ENCODE measurements around the gene WDPCP.
A peak's percentile ranks its signal among the peaks of the same experiment; 100 is the strongest.

WDPCP gene

GRCh38 chr2:63225964-63226686 is 362.2 kb downstream of the WDPCP start:
- H3K4me3 ChIP-seq: no peak overlapping the region
- no peaks in the 10 kb centered on the region for H4K20me1 ChIP-seq
- no peaks in the 10 kb centered on the region for H3K36me3 ChIP-seq
- no peak for TF ChIP-seq Cebpa-rat (IDR thresholded peaks at IDR 0.05)
- H3K27me3 ChIP-seq: no peaks in the 10 kb centered on the region
- H3K4me2 ChIP-seq: no peak overlapping the region
- H3K9ac ChIP-seq: no peak overlapping the region
- H3K4me1 ChIP-seq: no peaks in the 10 kb centered on the region
- no peaks in the 10 kb centered on the region for H3K9me3 ChIP-seq
- H3K27ac ChIP-seq: no peak overlapping the region

- Histone ChIP-seq H3K27me3 (no peaks in the 10 kb centered on the region), H4K20me1 (no peaks in the 10 kb centered on the region), H3K36me3 (no peaks in the 10 kb centered on the region), H3K27ac (0 out of 2 replicates have a peak overlapping the region, but pooled peaks have one; percentile 5), H3K9me3 (no peaks in the 10 kb centered on the region), H3K4me1 (peaks cover 17% of the 10 kb centered on the region), H3K4me2 (peak overlapping the region; percentile 50), H3K9ac (no peak overlapping the region), H3K4me3 (no peak overlapping the region)
- no peak for TF ChIP-seq Cebpa-rat (IDR thresholded peaks at IDR 0.05)
Measured at GRCh38 chr2:63218800-63219526, 369.3 kb downstream of the WDPCP start.

GRCh38 chr2:63195310-63195709 is 393.0 kb downstream of the WDPCP start:
- no peaks in the 10 kb centered on the region for H3K4me1 ChIP-seq
- H3K4me2 ChIP-seq: no peak overlapping the region
- no peak overlapping the region for H3K27ac ChIP-seq
- no peaks in the 10 kb centered on the region for H3K36me3 ChIP-seq
- H4K20me1 ChIP-seq: no peaks in the 10 kb centered on the region
- H3K27me3 ChIP-seq: no peaks in the 10 kb centered on the region
- H3K9me3 ChIP-seq: peaks cover 4% of the 10 kb centered on the region
- no peak for TF ChIP-seq Cebpa-rat (IDR thresholded peaks at IDR 0.05)
- no peak overlapping the region for H3K9ac ChIP-seq
- no peak overlapping the region for H3K4me3 ChIP-seq

- Histone ChIP-seq H3K9me3 (peaks cover 1% of the 10 kb centered on the region), H3K4me3 (no peak overlapping the region), H3K36me3 (no peaks in the 10 kb centered on the region), H3K27me3 (no peaks in the 10 kb centered on the region), H3K4me1 (no peaks in the 10 kb centered on the region), H3K9ac (no peak overlapping the region), H3K27ac (no peak overlapping the region), H3K4me2 (no peak overlapping the region), H4K20me1 (no peaks in the 10 kb centered on the region)
- TF ChIP-seq Cebpa-rat (IDR thresholded peaks at IDR 0.05): no peak
Measured at GRCh38 chr2:63194175-63194574, 394.1 kb downstream of the WDPCP start.

GRCh38 chr2:63192889-63193774 is 395.1 kb downstream of the WDPCP start:
- no peak overlapping the region for H3K4me3 ChIP-seq
- H3K36me3 ChIP-seq: no peaks in the 10 kb centered on the region; the same call in 1 of the 2 replicates
- H4K20me1 ChIP-seq: no peaks in the 10 kb centered on the region
- no peak overlapping the region for H3K27ac ChIP-seq
- no peaks in the 10 kb centered on the region for H3K27me3 ChIP-seq
- H3K9me3 ChIP-seq: peaks cover 12% of the 10 kb centered on the region
- no peak overlapping the region for H3K9ac ChIP-seq
- H3K4me2 ChIP-seq: no peak overlapping the region
- no peaks in the 10 kb centered on the region for H3K4me1 ChIP-seq
- TF ChIP-seq Cebpa-rat (IDR thresholded peaks at IDR 0.05): no peak

- H3K36me3 ChIP-seq: no peaks in the 10 kb centered on the region; the same call in 1 of the 2 replicates
- H3K27me3 ChIP-seq: no peaks in the 10 kb centered on the region
- no peak overlapping the region for H3K27ac ChIP-seq
- no peaks in the 10 kb centered on the region for H4K20me1 ChIP-seq
- no peaks in the 10 kb centered on the region for H3K4me1 ChIP-seq
- no peak for TF ChIP-seq Cebpa-rat (IDR thresholded peaks at IDR 0.05)
- no peak overlapping the region for H3K9ac ChIP-seq
- peaks cover 16% of the 10 kb centered on the region for H3K9me3 ChIP-seq
- no peak overlapping the region for H3K4me2 ChIP-seq
- H3K4me3 ChIP-seq: no peak overlapping the region
Measured at GRCh38 chr2:63192169-63192888, 395.9 kb downstream of the WDPCP start.

GRCh38 chr2:63189026-63189425 is 399.3 kb downstream of the WDPCP start:
- Histone ChIP-seq H3K4me1 (no peaks in the 10 kb centered on the region), H3K4me3 (no peak overlapping the region), H3K27me3 (no peaks in the 10 kb centered on the region), H3K9ac (no peak overlapping the region), H3K4me2 (no peak overlapping the region), H3K36me3 (no peaks in the 10 kb centered on the region; the same call in 1 of the 2 replicates), H4K20me1 (no peaks in the 10 kb centered on the region), H3K9me3 (peaks cover 16% of the 10 kb centered on the region), H3K27ac (no peak overlapping the region)
- TF ChIP-seq Cebpa-rat (IDR thresholded peaks at IDR 0.05): no peak

- Histone ChIP-seq H3K9ac (no peak overlapping the region), H3K4me1 (no peaks in the 10 kb centered on the region), H3K27ac (no peak overlapping the region), H3K4me3 (no peak overlapping the region), H3K36me3 (no peaks in the 10 kb centered on the region; the same call in 1 of the 2 replicates), H3K27me3 (no peaks in the 10 kb centered on the region), H4K20me1 (no peaks in the 10 kb centered on the region), H3K4me2 (no peak overlapping the region), H3K9me3 (peaks cover 16% of the 10 kb centered on the region)
- TF ChIP-seq Cebpa-rat (IDR thresholded peaks at IDR 0.05): no peak
Measured at GRCh38 chr2:63186331-63186730, 401.9 kb downstream of the WDPCP start.

- Histone ChIP-seq H3K9me3 (0 out of 2 replicates have a peak, but pooled peaks cover 3% of the 10 kb centered on the region), H3K9ac (no peak overlapping the region), H3K27me3 (no peaks in the 10 kb centered on the region), H3K4me3 (no peak overlapping the region), H3K27ac (no peak overlapping the region), H3K4me2 (no peak overlapping the region), H4K20me1 (no peaks in the 10 kb centered on the region), H3K36me3 (no peaks in the 10 kb centered on the region), H3K4me1 (no peaks in the 10 kb centered on the region)
- no peak for TF ChIP-seq Cebpa-rat (IDR thresholded peaks at IDR 0.05)
Measured at GRCh38 chr2:63163161-63163820, 425.0 kb downstream of the WDPCP start.
